DOHH2 (cell line): ENCODE data around the gene RNF13.
"Not testable (repeated sequence)": the region's sequence is repeated elsewhere in the genome, so short reads cannot be mapped to it uniquely, and the experiment has no call there.

Experiments
- H3F3A ChIP-seq: fragments of 200-600 bp; sonication (generic), shearing (Covaris generic); 2 replicates; pipeline ENCODE4 v1.6.0; 2016; ENCODE audit warnings: antibody characterized with exemption, mild to moderate bottlenecking; ENCODE audit not compliant: control insufficient read depth, insufficient read depth
- H3K27ac ChIP-seq: fragments of 200-600 bp; sonication (generic); 2 replicates; pipeline ENCODE4 v1.5.1; 2014; ENCODE audit warnings: low read depth, mild to moderate bottlenecking, low read length, moderate library complexity
- H3K27me3 ChIP-seq: fragments of 200-600 bp; sonication (generic); 2 replicates; pipeline ENCODE4 v1.6.1; 2014; ENCODE audit warnings: mild to moderate bottlenecking, low read length, mixed read lengths; ENCODE audit not compliant: control insufficient read depth
- H3K36me3 ChIP-seq: fragments of 200-600 bp; sonication (generic); 2 replicates; pipeline ENCODE4 v1.6.1; 2014; ENCODE audit warnings: mild to moderate bottlenecking, low read length, moderate library complexity, mixed read lengths; ENCODE audit not compliant: control insufficient read depth
- H3K4me1 ChIP-seq: fragments of 200-600 bp; sonication (generic); 2 replicates; pipeline ENCODE4 v1.6.1; 2014; ENCODE audit warnings: mild to moderate bottlenecking, low read length, mixed read lengths; ENCODE audit not compliant: control insufficient read depth
- H3K4me2 ChIP-seq: fragments of 200-600 bp; sonication (generic); 2 replicates; pipeline ENCODE4 v1.6.0; 2014; ENCODE audit warnings: mild to moderate bottlenecking, low read length, moderate library complexity
- H3K4me3 ChIP-seq: fragments of 200-600 bp; sonication (generic); 2 replicates; pipeline ENCODE4 v1.5.1; 2014; ENCODE audit warnings: mild to moderate bottlenecking, low read length, mixed read lengths
- H3K79me2 ChIP-seq: fragments of 200-600 bp; sonication (generic); 2 replicates; pipeline ENCODE4 v1.6.1; 2014; ENCODE audit warnings: mild to moderate bottlenecking, low read length, mixed read lengths; ENCODE audit not compliant: control insufficient read depth
- H3K9me2 ChIP-seq: fragments of 200-600 bp; sonication (generic); replicated peaks from 2 replicates; pipeline ENCODE4 v1.6.1; 2014; ENCODE audit warnings: mild to moderate bottlenecking, low read length, mixed read lengths; ENCODE audit not compliant: control insufficient read depth
- H3K9me3 ChIP-seq: fragments of 200-600 bp; sonication (generic); 2 replicates; pipeline ENCODE4 v1.6.1; 2014; ENCODE audit warnings: antibody characterized with exemption, low read length, mixed read lengths; ENCODE audit not compliant: control insufficient read depth, insufficient read depth
- H4K20me1 ChIP-seq: fragments of 200-600 bp; sonication (generic); 2 replicates; pipeline ENCODE4 v1.6.0; 2014; ENCODE audit warnings: low read depth, mild to moderate bottlenecking, antibody characterized with exemption, low read length, moderate library complexity; ENCODE audit not compliant: control insufficient read depth, insufficient read depth
- EZH2phosphoT487 ChIP-seq: fragments of 200-600 bp; sonication (generic); IDR thresholded peaks from 2 replicates; pipeline ENCODE4 v1.6.1; 2017; ENCODE audit warnings: borderline replicate concordance, mild to moderate bottlenecking, antibody characterized with exemption, low read length, moderate library complexity, mixed read lengths
- TF ChIP-seq, protein P1 (sequence below): fragments of 200-600 bp; sonication (generic); IDR thresholded peaks from one replicate; pipeline ENCODE4 v1.5.1; 2014; ENCODE audit warnings: antibody characterized with exemption, mild to moderate bottlenecking, low read depth, low read length; ENCODE audit not compliant: poor library complexity, severe bottlenecking

Gene RNF13

DNA sequence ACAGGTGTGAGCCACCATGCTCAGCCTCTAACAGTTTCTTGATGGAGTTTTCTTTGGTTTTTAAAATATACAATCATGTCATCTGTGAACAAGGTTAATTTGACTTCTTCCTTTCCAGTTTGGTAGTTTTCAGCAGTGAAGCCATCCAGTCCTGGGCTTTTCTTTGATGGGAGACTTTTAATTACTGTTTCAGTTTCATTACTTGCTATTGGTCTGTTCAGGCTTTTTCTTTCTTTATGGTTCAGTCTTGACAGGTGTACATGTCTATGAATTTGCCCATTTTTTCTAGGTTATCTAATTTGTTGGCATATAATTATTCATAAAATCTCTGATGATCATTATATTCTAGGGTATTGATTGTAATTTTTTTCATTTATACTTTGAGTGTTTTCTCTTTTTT lies 120.8 kb downstream of the RNF13 start:
- TF ChIP-seq, protein P1, sequence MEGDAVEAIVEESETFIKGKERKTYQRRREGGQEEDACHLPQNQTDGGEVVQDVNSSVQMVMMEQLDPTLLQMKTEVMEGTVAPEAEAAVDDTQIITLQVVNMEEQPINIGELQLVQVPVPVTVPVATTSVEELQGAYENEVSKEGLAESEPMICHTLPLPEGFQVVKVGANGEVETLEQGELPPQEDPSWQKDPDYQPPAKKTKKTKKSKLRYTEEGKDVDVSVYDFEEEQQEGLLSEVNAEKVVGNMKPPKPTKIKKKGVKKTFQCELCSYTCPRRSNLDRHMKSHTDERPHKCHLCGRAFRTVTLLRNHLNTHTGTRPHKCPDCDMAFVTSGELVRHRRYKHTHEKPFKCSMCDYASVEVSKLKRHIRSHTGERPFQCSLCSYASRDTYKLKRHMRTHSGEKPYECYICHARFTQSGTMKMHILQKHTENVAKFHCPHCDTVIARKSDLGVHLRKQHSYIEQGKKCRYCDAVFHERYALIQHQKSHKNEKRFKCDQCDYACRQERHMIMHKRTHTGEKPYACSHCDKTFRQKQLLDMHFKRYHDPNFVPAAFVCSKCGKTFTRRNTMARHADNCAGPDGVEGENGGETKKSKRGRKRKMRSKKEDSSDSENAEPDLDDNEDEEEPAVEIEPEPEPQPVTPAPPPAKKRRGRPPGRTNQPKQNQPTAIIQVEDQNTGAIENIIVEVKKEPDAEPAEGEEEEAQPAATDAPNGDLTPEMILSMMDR: no peak
- TF ChIP-seq EZH2phosphoT487: no peak
- Histone ChIP-seq H3K79me2 (no peaks in the 10 kb centered on the region; the same call in 1 of the 2 replicates), H3K27ac (no peak overlapping the region), H3K4me2 (no peak overlapping the region), H3K36me3 (peaks cover 11% of the 10 kb centered on the region), H3K4me3 (no peak overlapping the region), H3K27me3 (no peaks in the 10 kb centered on the region), H3K9me3 (0 out of 2 replicates have a peak, but pooled peaks cover 4% of the 10 kb centered on the region), H3K4me1 (no peaks in the 10 kb centered on the region), H4K20me1 (no peaks in the 10 kb centered on the region), H3F3A (no peaks in the 10 kb centered on the region), H3K9me2 (no peaks in the 10 kb centered on the region)

DNA sequence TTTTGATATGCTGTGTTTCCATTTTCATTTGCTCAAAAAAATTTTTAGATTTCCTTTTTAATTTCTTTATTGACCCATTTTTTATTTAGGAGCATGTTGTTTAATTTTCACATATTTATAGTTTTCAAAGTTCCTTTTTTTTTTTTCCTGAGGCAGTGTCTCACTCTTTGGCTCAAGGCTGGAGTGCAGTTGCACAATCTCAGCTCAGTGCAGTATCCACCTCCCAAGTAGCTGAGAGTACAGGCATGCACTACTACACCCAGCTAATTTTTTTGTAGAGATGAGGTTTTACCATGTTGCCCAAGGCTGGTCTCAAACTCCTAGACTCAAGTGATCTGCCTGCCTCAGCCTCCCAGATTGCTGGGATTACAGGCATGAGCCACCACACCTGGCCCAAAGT lies 121.5 kb downstream of the RNF13 start:
- no peaks in the 10 kb centered on the region for H3F3A ChIP-seq
- no peak overlapping the region for H3K4me3 ChIP-seq
- H3K27me3 ChIP-seq: no peaks in the 10 kb centered on the region
- H3K4me1 ChIP-seq: no peaks in the 10 kb centered on the region
- H4K20me1 ChIP-seq: no peaks in the 10 kb centered on the region
- H3K9me2 ChIP-seq: no peaks in the 10 kb centered on the region
- TF ChIP-seq, protein P1: no peak
- no peak for TF ChIP-seq EZH2phosphoT487
- H3K36me3 ChIP-seq: peaks cover 7% of the 10 kb centered on the region
- H3K4me2 ChIP-seq: no peak overlapping the region
- H3K79me2 ChIP-seq: no peaks in the 10 kb centered on the region; the same call in 1 of the 2 replicates
- H3K27ac ChIP-seq: no peak overlapping the region
- H3K9me3 ChIP-seq: 0 out of 2 replicates have a peak, but pooled peaks cover 4% of the 10 kb centered on the region

DNA sequence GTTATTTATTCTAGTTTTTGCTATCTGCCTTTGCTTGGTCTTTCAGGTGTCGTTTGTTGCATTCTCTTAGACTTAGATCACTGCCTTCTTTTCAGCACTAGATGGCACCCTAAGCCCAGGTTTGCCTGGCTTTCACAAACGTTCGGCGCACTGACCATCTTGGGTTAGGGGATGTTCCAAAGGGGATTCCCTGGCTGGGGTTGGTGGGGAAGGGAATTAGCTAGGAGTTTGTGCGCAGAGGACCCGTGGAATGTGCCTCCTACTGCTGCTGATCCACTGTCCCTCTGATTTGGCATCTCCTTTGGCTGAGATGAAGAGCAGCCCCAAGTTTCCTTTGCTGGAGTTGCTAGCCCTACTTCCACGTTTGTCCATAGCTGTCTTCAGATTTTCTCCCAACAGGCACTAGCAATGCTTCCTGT lies 123.8 kb downstream of the RNF13 start:
- Histone ChIP-seq H3K4me3 (no peak overlapping the region), H3F3A (no peaks in the 10 kb centered on the region), H3K27me3 (no peaks in the 10 kb centered on the region), H3K79me2 (no peaks in the 10 kb centered on the region; the same call in 1 of the 2 replicates), H3K27ac (no peak overlapping the region), H3K9me3 (0 out of 2 replicates have a peak, but pooled peaks cover 4% of the 10 kb centered on the region), H3K4me1 (no peaks in the 10 kb centered on the region), H3K9me2 (no peaks in the 10 kb centered on the region), H3K36me3 (peaks cover 7% of the 10 kb centered on the region), H4K20me1 (no peaks in the 10 kb centered on the region), H3K4me2 (peak overlapping the region; percentile 34; the same call in 1 of the 2 replicates)
- TF ChIP-seq, protein P1: peak; percentile 83
- TF ChIP-seq EZH2phosphoT487: no peak

DNA sequence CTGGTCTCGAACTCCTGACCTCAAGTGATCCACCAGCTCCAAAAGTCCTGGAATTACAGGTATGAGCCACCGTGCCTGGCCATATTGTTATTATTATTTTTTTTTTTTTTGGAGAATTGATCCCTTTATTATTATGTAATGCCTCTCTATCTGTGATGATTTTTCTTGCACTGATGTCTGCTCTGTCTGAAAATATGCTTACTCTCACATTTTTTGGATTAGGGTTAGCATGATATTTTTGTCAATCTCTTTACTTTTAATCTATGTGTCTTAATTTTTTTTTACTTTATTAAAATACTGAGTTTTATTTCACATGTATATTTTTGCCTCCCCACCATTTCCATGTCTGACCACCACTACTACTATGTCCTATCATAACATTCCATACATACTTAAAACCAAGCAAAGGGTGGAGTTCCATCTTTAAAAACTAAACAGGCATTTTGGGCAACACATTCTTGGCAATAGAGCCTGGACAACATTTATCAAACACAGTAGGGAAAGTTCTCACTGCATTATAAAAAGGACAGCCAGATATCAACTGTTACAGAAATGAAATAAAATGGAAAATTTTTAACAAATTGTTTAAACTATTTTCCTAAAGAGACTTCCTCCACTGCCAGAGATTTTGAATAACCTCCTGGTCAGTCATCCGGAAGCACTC lies 125.5 kb downstream of the RNF13 start:
- not testable (repeated sequence) for H3K9me3 ChIP-seq, H3K4me1 ChIP-seq, H3K4me2 ChIP-seq, H3K4me3 ChIP-seq, H3K9me2 ChIP-seq, H4K20me1 ChIP-seq, H3K27me3 ChIP-seq, H3K36me3 ChIP-seq, H3K27ac ChIP-seq, H3F3A ChIP-seq, H3K79me2 ChIP-seq
